Esophagus squamous epithelium (tissue), 5 donors: ENCODE measurements around the gene TRIM71. TPM values are rescaled to one million over a fixed set of nuclear protein-coding genes. Genes with fewer than 3 reads are reported as not detected.
"Not testable (repeated sequence)": the region's sequence is repeated elsewhere in the genome, so short reads cannot be mapped to it uniquely, and the experiment has no call there.

Experiments used
- DNase-seq: peaks from one replicate; lab custom pipeline; 2025; lab: John Stamatoyannopoulos, UW
- H3K27ac ChIP-seq, 4 donors: fragments of 200-600 bp; sonication (generic); one replicate each; pipeline ENCODE4 v1.5.1; 2016 to 2019; ENCODE audit warnings: mild to moderate bottlenecking in 1 of 4
- H3K27me3 ChIP-seq, 4 donors: fragments of 200-600 bp; sonication (generic); 1 replicate in 3 of 4; 2 replicates in 1 of 4; pipeline versions ENCODE4 v1.5.1 to v1.6.0; 2017 to 2021; ENCODE audit warnings: antibody characterized with exemption in 1 of 4
- H3K36me3 ChIP-seq, 3 donors: fragments of 200-600 bp; sonication (generic); one replicate each; pipeline ENCODE4 v1.5.1; 2016 to 2019
- H3K4me1 ChIP-seq, 3 donors: fragments of 200-600 bp; sonication (generic); one replicate each; pipeline ENCODE4 v1.5.1; 2017 to 2019
- H3K4me3 ChIP-seq, 4 donors: fragments of 200-600 bp; sonication (generic); 1 replicate in 3 of 4; 2 replicates in 1 of 4; pipeline ENCODE4 v1.5.1; 2016 to 2019; ENCODE audit warnings: mild to moderate bottlenecking in 2 of 4, moderate library complexity in 1 of 4
- H3K9me3 ChIP-seq, 3 donors: fragments of 200-600 bp; sonication (generic); one replicate each; pipeline ENCODE4 v1.5.1; 2016 to 2019
- CTCF ChIP-seq, 6 experiments: fragments of 450-650 bp in 4 of 6; fragments of 200-600 bp in 2 of 6; sonication (generic) in 2 of 6; IDR thresholded peaks; one replicate each; pipeline ENCODE4 v1.5.1; 2016 to 2019; ENCODE audit warnings: antibody characterized with exemption in 6 of 6, mild to moderate bottlenecking in 4 of 6, moderate library complexity in 4 of 6
- POLR2A ChIP-seq, 4 donors: fragments of 450-650 bp; IDR thresholded peaks; one replicate each; pipeline ENCODE4 v1.6.1; 2017; ENCODE audit warnings: antibody characterized with exemption in 4 of 4, mild to moderate bottlenecking in 4 of 4, moderate library complexity in 3 of 4
- WGBS, 2 donors: methylation state at CpG; one replicate each; pipeline ENCODE4 v1.1.5; 2018; 5-methylcytosine and 5-hydroxymethylcytosine counted together
- intact Hi-C: fragments of 100-400 bp; cut with DNase I; formaldehyde crosslinking; loops from one replicate; pipeline ENCODE4 v1.15.0; 2022
- total RNA-seq, 4 donors: library from RNA; depleted of rRNA; stranded (reverse); fragments of >200 nt; gene quantifications; one replicate each; pipeline ENCODE4 v1.1.0, GENCODE V29; 2016
- donor health status: DM: yes; HTN: yes; CAD: no.

The TRIM71 gene
- total RNA-seq, 4 donors from 2014 or later, result not detected

GRCh38 chr3:32919920-32920319 is 102.1 kb downstream of the TRIM71 start:
- no peaks in the 10 kb centered on the region for H3K36me3 ChIP-seq
- intact Hi-C loops, result no loop called here
- no peaks in the 10 kb centered on the region for H3K27me3 ChIP-seq
- DNase-seq, result no peak
- TF ChIP-seq POLR2A (IDR thresholded peaks at IDR 0.05) (no peak), CTCF (IDR thresholded peaks at IDR 0.05) (no peak)
- whole genome bisulfite sequencing, 2 donors, result 75 to 83% methylated on average over 2 of the region's 2 CpGs
- peaks cover 0 to 9% (median 0%) of the 10 kb centered on the region in 3 donors for H3K9me3 ChIP-seq
- no peak overlapping the region for H3K27ac ChIP-seq
- no peak overlapping the region for H3K4me3 ChIP-seq
- peaks cover 0 to under 1% (median 0%) of the 10 kb centered on the region in 3 donors for H3K4me1 ChIP-seq

GRCh38 chr3:32922078-32922477 is 104.3 kb downstream of the TRIM71 start:
- 60% methylated on average over 1 of the region's 7 CpGs; no CpG with 5 or more reads in 1 of the 2 donors for WGBS, 2 donors
- DNase-seq, result no peak

GRCh38 chr3:32930161-32930560 is 112.4 kb downstream of the TRIM71 start:
- Histone ChIP-seq H3K27me3 (no peaks in the 10 kb centered on the region), H3K9me3 (no peaks in the 10 kb centered on the region), H3K27ac (no peak overlapping the region), H3K4me1 (no peaks in the 10 kb centered on the region), H3K36me3 (no peaks in the 10 kb centered on the region), H3K4me3 (no peak overlapping the region)
- WGBS, 2 donors, result 80 to 95% methylated on average over 3 of the region's 3 CpGs
- intact Hi-C loops, result no loop called here
- no peak for DNase-seq
- TF ChIP-seq POLR2A (IDR thresholded peaks at IDR 0.05), result no peak
- no peak for TF ChIP-seq CTCF (IDR thresholded peaks at IDR 0.05)

More at GRCh38 chr3:32922078-32922477, 104.3 kb downstream of the TRIM71 start:
- H3K4me3 ChIP-seq, result no peak overlapping the region
- no peaks in the 10 kb centered on the region for H3K27me3 ChIP-seq
- H3K9me3 ChIP-seq, result peaks cover 0 to 5% (median 0%) of the 10 kb centered on the region in 3 donors
- no peak overlapping the region for H3K27ac ChIP-seq
- no peaks in the 10 kb centered on the region for H3K4me1 ChIP-seq
- no peaks in the 10 kb centered on the region for H3K36me3 ChIP-seq
- TF ChIP-seq POLR2A (IDR thresholded peaks at IDR 0.05) (no peak), CTCF (IDR thresholded peaks at IDR 0.05) (no peak)
- intact Hi-C loops, result no loop called here

- H3K36me3 ChIP-seq, DNase-seq, H3K27me3 ChIP-seq, H3K4me1 ChIP-seq, H3K27ac ChIP-seq, intact Hi-C loops, H3K4me3 ChIP-seq, H3K9me3 ChIP-seq: not testable (repeated sequence)
- 69 to 78% methylated on average over 2 of the region's 2 CpGs for WGBS, 2 donors
These were observed 113.5 kb downstream of the TRIM71 start for GRCh38 chr3:32931273-32931672.

GRCh38 chr3:32934150-32934742 is 116.4 kb downstream of the TRIM71 start:
- TF ChIP-seq POLR2A (IDR thresholded peaks at IDR 0.05) (no peak), CTCF (IDR thresholded peaks at IDR 0.05) (peak; percentile 43 to 72 (median 60))
- no peak overlapping the region for H3K27ac ChIP-seq
- no peak for DNase-seq
- no peak overlapping the region for H3K4me3 ChIP-seq
- intact Hi-C loops, result no loop called here
- no peaks in the 10 kb centered on the region for H3K9me3 ChIP-seq
- H3K36me3 ChIP-seq, result no peaks in the 10 kb centered on the region
- WGBS, 2 donors, result 77 to 82% methylated on average over 4 to 5 of the region's 5 CpGs
- no peaks in the 10 kb centered on the region for H3K27me3 ChIP-seq
- no peaks in the 10 kb centered on the region for H3K4me1 ChIP-seq
